HepG2 (cell line): ENCODE measurements around the gene CNR2. TPM values are rescaled to one million over a fixed set of nuclear protein-coding genes. Genes with fewer than 3 reads are reported as not detected.

Experiments used
- CBX2 ChIP-seq, 2 experiments: fragments of 200-600 bp in 1 of 2; sonication (generic); formaldehyde crosslinking in 1 of 2; IDR thresholded peaks; 2 replicates each; pipeline versions ENCODE4 v1.7.0 to v1.8.1; 2018 to 2022; ENCODE audit warnings: low read depth in 2 of 2, low read length in 1 of 2, mild to moderate bottlenecking in 1 of 2, missing genetic modification reagents in 1 of 2
- KDM5A ChIP-seq: fragments of 200-600 bp; sonication (generic); IDR thresholded peaks from 2 replicates; pipeline ENCODE4 v1.7.0; 2018; ENCODE audit warnings: antibody characterized with exemption, mild to moderate bottlenecking, low read length, borderline replicate concordance
- ZC3H4 ChIP-seq: sonication (generic); formaldehyde crosslinking; IDR thresholded peaks from 2 replicates; pipeline ENCODE4 v1.4.0; 2020; ENCODE audit warnings: missing genetic modification reagents, borderline replicate concordance
- ZNF264 ChIP-seq: sonication (generic); formaldehyde crosslinking; IDR thresholded peaks from 2 replicates; pipeline ENCODE4 v1.4.0; 2020; ENCODE audit warnings: missing genetic modification reagents
- ZNF772 ChIP-seq: sonication (generic); formaldehyde crosslinking; IDR thresholded peaks from 2 replicates; pipeline ENCODE4 v1.5.0; 2020; ENCODE audit warnings: mild to moderate bottlenecking, missing genetic modification reagents
- polyA plus RNA-seq, 8 experiments: library from polyadenylated mRNA; depleted of rRNA in 3 of 8; stranded (reverse) in 7 of 8; unstranded in 1 of 8; fragments of >200 nt; fragmentation: Illumina TruSeq in 4 of 8; extraction: Trizol in 4 of 8; gene quantifications; 2 replicates each; pipeline versions ENCODE4 v1.2.1 to v1.2.3, GENCODE V29; 2011 to 2016; ENCODE audit warnings: low read depth in 4 of 8, missing spikeins in 1 of 8, mixed read lengths in 1 of 8; ENCODE audit not compliant: insufficient read depth in 1 of 8
- total RNA-seq, 5 experiments: library from RNA; depleted of rRNA; stranded (reverse); fragments of >200 nt; fragmentation: Illumina TruSeq; extraction: Trizol; gene quantifications; 2 replicates each; pipeline ENCODE4 v1.2.3, GENCODE V29; 2016; ENCODE audit warnings: low read depth in 1 of 5
- TF ChIP-seq, protein P1 (sequence below): IDR thresholded peaks from 2 replicates; pipeline ENCODE4 v1.6.1; 2016; ENCODE audit warnings: missing compliant biosample characterization, missing genetic modification reagents, borderline replicate concordance
- TF ChIP-seq, protein P2 (sequence below), 2 experiments: fragments of 450-650 bp in 1 of 2; sonication (generic) in 1 of 2; formaldehyde crosslinking in 1 of 2; IDR thresholded peaks; 2 replicates each; pipeline versions ENCODE4 v1.6.1 to v1.8.0; 2016 to 2022; ENCODE audit warnings: antibody characterized with exemption in 1 of 2, mild to moderate bottlenecking in 1 of 2, missing genetic modification reagents in 1 of 2
- TF ChIP-seq, protein P3 (sequence below): sonication (generic); formaldehyde crosslinking; IDR thresholded peaks from 2 replicates; pipeline ENCODE4 v1.4.0; 2020; ENCODE audit warnings: missing genetic modification reagents
- TF ChIP-seq, protein P4 (sequence below): sonication (generic); formaldehyde crosslinking; IDR thresholded peaks from 2 replicates; pipeline ENCODE4 v1.8.0; 2022; ENCODE audit warnings: mild to moderate bottlenecking, missing genetic modification reagents, borderline replicate concordance

Gene CNR2
- total and polyA plus RNA-seq, 2 of the 13 experiments (the other 11 are each of a cell fraction or from before 2014, with no cell fraction given) = not detected

DNA sequence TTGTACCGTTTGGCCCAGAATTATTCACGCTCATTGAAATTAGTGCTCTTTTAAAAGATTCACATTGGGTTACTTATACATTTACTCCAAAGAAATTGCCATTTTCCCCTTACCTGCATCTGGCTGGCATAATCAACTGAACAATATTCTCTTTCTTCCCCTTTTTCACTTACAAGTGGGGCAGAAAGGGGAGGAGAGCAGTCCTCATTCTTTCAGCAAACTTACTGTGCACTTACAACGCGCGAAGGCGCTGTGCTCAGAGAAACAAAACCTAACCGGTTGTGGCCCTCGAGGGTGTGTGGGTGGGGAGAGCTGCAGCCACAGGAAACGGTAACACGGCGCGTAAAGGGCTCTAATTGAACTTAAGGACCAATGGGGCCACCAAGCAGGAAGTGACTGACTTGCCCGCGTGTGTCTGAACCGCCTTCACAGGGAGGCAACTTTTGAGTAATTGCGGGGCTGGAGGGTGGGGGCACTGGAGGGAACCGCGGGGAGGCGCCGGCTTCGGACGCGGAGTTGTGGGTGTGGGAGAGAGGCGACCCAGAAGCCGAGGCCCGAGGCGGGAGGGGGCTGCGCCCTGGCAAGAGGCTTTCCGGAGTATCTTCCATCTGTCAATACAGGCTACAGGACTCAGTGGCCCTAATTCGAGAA lies 45.8 kb upstream of the CNR2 start (continued):
- TF ChIP-seq, protein P1, sequence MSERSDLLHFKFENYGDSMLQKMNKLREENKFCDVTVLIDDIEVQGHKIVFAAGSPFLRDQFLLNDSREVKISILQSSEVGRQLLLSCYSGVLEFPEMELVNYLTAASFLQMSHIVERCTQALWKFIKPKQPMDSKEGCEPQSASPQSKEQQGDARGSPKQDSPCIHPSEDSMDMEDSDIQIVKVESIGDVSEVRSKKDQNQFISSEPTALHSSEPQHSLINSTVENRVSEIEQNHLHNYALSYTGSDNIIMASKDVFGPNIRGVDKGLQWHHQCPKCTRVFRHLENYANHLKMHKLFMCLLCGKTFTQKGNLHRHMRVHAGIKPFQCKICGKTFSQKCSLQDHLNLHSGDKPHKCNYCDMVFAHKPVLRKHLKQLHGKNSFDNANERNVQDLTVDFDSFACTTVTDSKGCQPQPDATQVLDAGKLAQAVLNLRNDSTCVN (CRISPR knock-in tag) = no peak
- TF ChIP-seq CBX2 (IDR thresholded peaks at IDR 0.05; ENCODE audit: low read depth, low read length) (no peak), CBX2 (CRISPR knock-in tag; IDR thresholded peaks at IDR 0.05; ENCODE audit: low read depth) (no peak), ZC3H4 (CRISPR knock-in tag) (peak; percentile 58; the same call in 1 of the 2 replicates), KDM5A (no peak), ZNF264 (0 out of 2 replicates have a peak, but pooled peaks have one; percentile 42), ZNF772 (CRISPR knock-in tag) (peak; percentile 68; the same call in 1 of the 2 replicates)
- TF ChIP-seq, protein P2, sequence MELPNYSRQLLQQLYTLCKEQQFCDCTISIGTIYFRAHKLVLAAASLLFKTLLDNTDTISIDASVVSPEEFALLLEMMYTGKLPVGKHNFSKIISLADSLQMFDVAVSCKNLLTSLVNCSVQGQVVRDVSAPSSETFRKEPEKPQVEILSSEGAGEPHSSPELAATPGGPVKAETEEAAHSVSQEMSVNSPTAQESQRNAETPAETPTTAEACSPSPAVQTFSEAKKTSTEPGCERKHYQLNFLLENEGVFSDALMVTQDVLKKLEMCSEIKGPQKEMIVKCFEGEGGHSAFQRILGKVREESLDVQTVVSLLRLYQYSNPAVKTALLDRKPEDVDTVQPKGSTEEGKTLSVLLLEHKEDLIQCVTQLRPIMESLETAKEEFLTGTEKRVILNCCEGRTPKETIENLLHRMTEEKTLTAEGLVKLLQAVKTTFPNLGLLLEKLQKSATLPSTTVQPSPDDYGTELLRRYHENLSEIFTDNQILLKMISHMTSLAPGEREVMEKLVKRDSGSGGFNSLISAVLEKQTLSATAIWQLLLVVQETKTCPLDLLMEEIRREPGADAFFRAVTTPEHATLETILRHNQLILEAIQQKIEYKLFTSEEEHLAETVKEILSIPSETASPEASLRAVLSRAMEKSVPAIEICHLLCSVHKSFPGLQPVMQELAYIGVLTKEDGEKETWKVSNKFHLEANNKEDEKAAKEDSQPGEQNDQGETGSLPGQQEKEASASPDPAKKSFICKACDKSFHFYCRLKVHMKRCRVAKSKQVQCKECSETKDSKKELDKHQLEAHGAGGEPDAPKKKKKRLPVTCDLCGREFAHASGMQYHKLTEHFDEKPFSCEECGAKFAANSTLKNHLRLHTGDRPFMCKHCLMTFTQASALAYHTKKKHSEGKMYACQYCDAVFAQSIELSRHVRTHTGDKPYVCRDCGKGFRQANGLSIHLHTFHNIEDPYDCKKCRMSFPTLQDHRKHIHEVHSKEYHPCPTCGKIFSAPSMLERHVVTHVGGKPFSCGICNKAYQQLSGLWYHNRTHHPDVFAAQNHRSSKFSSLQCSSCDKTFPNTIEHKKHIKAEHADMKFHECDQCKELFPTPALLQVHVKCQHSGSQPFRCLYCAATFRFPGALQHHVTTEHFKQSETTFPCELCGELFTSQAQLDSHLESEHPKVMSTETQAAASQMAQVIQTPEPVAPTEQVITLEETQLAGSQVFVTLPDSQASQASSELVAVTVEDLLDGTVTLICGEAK (IDR thresholded peaks at IDR 0.05) = no peak
- TF ChIP-seq, protein P2 (CRISPR knock-in tag; IDR thresholded peaks at IDR 0.05) = no peak
- TF ChIP-seq, protein P3, sequence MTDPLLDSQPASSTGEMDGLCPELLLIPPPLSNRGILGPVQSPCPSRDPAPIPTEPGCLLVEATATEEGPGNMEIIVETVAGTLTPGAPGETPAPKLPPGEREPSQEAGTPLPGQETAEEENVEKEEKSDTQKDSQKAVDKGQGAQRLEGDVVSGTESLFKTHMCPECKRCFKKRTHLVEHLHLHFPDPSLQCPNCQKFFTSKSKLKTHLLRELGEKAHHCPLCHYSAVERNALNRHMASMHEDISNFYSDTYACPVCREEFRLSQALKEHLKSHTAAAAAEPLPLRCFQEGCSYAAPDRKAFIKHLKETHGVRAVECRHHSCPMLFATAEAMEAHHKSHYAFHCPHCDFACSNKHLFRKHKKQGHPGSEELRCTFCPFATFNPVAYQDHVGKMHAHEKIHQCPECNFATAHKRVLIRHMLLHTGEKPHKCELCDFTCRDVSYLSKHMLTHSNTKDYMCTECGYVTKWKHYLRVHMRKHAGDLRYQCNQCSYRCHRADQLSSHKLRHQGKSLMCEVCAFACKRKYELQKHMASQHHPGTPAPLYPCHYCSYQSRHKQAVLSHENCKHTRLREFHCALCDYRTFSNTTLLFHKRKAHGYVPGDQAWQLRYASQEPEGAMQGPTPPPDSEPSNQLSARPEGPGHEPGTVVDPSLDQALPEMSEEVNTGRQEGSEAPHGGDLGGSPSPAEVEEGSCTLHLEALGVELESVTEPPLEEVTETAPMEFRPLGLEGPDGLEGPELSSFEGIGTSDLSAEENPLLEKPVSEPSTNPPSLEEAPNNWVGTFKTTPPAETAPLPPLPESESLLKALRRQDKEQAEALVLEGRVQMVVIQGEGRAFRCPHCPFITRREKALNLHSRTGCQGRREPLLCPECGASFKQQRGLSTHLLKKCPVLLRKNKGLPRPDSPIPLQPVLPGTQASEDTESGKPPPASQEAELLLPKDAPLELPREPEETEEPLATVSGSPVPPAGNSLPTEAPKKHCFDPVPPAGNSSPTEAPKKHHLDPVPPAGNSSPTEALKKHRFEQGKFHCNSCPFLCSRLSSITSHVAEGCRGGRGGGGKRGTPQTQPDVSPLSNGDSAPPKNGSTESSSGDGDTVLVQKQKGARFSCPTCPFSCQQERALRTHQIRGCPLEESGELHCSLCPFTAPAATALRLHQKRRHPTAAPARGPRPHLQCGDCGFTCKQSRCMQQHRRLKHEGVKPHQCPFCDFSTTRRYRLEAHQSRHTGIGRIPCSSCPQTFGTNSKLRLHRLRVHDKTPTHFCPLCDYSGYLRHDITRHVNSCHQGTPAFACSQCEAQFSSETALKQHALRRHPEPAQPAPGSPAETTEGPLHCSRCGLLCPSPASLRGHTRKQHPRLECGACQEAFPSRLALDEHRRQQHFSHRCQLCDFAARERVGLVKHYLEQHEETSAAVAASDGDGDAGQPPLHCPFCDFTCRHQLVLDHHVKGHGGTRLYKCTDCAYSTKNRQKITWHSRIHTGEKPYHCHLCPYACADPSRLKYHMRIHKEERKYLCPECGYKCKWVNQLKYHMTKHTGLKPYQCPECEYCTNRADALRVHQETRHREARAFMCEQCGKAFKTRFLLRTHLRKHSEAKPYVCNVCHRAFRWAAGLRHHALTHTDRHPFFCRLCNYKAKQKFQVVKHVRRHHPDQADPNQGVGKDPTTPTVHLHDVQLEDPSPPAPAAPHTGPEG (CRISPR knock-in tag) = no peak; the same call in 1 of the 2 replicates
- TF ChIP-seq, protein P4, sequence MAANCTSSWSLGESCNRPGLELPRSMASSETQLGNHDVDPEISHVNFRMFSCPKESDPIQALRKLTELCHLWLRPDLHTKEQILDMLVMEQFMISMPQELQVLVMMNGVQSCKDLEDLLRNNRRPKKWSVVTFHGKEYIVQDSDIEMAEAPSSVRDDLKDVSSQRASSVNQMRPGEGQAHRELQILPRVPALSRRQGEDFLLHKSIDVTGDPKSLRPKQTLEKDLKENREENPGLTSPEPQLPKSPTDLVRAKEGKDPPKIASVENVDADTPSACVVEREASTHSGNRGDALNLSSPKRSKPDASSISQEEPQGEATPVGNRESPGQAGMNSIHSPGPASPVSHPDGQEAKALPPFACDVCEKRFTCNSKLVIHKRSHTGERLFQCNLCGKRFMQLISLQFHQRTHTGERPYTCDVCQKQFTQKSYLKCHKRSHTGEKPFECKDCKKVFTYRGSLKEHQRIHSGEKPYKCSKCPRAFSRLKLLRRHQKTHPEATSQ = peak; percentile 15; the same call in 1 of the 2 replicates
